HG02571 (cell line): ENCODE data around the gene PCDH9.

Experiments
- ATAC-seq: cut with Tn5 transposase; IDR thresholded peaks from one replicate; pipeline ENCODE4 v1.9.1; 2021; ENCODE audit warnings: mild to moderate bottlenecking, moderate library complexity; ENCODE audit not compliant: unreplicated experiment

The PCDH9 gene

DNA sequence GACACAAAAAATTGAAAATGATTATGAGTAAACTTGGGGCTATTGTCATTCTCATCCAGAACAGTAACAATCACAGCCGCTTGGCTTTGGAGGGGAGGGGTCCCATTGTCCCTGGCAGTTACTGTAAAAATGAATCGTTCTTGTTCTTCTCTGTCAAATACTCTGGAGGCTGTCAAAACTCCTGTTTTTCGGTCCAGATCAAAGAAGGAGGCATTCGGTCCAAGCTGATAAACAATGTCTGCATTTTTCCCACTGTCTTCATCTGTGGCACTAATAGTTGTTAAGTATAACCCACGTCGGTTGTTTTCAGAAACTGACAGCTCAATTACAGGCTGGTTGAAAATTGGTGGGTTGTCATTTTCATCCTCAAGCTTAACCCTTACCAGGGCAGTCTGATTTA is 3.4 kb downstream of the PCDH9 start:
- no peak for ATAC-seq

DNA sequence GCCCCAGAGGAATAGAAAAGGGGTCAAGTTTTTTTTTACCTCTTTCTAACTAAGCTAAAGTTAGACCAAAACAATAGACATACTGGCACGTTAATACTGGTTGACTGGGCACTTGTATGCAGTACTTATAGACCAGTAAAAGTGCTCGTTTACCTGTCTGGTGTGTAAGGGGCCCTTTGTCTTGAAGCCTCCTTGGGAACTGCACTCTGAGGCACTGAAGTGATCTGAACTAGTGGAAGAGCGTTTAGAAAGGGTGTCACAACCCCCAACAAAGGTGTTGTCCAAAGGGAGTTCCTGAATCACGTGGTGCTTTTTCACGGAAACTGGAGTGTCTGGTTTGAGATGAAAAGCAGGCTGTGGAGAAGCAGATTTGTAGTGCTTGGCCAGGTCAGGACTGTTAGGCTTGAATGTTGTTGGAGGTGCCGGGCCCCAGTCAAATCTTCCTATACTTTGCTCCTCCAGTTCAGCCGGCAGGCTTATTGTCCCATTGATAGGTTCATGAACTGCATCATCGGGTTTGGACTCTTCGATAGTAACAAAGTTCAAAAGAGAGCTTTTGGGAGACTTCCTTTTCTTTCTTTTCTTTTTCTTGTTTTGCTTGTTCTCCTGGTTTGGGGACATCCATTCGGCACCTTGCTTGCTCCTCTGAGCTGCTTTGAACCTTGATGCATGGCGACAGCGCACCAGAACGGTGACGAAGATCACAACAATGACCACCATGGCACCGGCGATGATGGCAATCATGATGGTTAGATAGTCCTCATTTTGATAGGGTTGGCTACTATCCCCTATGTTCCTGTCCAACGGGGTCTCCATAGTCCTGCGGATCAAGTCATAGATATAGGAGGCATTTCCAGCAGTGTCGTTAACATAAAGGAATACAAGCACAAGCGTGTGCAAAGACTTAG is 4.6 kb downstream of the PCDH9 start:
- no peak for ATAC-seq

DNA sequence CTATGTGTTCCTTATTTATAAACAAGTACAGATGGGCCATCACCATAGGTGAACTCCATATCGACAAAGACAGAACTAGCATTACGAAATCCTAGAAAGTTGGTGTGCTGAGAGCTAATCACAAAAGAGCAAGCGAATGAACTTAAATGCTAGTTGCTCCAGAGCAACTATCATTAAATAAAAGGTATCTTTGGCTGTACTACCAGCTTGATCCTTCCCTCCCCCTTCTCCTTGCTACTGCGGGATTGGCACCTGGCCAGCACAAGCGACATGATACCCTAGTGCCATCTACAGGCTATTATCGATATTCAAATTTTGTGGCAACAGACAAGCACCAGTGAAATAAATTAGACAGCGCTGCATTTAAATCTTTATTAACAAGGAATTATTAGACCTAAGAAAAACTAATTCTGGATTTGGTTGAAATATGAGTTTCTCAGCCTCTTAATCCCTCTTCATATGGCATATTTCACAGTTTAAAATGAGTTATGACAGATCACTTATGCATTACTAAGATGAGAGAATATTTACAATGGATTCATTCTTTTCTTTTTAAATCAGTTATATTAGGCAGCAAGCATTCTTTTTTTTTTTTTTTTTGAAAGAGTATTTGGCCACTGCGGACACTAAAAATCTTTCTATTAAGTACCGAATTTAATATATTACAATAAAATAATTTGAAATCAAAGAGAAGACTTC is 5.8 kb downstream of the PCDH9 start:
- ATAC-seq = no peak

DNA sequence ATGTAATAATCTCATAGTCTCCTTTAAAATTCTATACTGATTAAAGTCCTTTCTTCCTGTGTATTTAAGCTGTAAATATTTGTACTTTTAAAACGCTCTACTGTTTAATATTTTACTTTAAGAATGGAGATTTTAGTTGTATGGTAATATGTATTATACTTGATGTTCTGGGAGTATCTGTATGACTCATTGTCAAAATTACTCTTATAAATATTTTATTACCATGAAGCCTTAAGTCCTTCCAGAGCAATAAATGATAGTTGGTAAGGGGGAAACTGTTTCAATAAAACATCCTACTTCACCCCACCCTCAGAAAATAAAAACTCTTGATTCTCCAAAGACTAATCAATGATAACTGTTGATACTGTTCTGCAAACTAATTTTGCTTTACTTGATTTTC is 6.4 kb downstream of the PCDH9 start:
- ATAC-seq = no peak

DNA sequence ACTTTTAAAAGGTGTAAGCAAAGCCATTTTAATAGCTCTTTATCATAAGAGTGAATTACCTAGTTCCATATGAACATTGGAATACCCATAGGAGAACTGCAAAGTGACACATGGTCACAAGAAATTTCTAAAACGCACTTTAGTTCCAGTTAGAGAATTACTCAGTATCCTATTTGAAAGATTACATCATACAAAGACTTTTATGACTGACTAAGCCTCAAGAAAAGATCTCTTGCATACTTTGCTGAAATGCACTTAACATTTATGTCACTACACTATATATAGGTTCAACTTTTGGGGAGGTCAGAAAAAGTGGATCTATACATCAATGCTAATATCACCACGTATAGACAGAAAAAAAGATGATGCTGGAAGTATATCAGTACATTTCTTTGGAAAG is 7.1 kb downstream of the PCDH9 start:
- no peak for ATAC-seq

DNA sequence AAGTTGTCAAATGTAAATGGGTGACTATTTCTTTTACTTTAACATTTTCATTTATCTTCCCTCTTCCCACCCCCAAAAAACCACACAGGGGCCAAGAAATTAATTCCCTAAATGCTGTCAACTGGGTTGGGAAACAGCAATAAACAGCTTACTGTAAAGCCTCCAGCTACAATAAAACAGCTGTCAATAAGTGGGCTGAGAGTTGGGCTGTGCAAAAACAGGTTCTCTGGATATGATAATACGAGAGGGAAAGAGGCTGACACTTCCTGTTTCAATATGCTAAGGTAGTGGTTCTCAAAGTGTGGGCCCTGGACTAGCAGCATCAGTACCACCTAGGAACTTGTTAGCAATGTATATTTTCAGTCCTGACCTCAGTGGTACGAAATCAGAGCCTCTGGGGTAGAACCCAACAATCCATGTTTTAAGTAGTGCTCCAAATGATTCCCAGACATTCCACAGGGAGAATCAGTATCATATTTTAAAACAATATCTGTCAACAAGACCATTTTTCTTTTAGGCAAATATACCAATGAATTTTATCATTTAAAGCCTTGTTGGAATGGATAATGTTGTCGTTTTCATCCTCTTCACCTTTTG is 8.4 kb downstream of the PCDH9 start:
- no peak for ATAC-seq

DNA sequence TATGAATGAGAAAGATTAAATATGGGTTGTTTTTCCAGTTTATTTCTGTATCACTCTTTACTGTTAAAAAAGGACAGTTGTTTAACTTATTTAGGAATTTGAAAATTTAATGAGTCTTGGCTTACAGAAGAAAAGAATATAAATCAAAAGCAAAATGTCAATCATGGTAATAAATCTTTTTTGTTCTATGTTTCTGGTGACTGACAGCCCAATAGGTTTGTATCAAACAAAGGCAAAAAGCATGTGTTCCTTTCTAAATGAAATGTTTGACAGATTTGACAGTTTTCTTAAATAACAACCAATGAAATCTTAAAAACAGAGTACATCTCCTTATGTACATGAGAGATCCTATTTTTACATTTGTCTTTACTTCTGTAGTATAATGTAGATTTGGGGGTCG is 11.0 kb downstream of the PCDH9 start:
- no peak for ATAC-seq

DNA sequence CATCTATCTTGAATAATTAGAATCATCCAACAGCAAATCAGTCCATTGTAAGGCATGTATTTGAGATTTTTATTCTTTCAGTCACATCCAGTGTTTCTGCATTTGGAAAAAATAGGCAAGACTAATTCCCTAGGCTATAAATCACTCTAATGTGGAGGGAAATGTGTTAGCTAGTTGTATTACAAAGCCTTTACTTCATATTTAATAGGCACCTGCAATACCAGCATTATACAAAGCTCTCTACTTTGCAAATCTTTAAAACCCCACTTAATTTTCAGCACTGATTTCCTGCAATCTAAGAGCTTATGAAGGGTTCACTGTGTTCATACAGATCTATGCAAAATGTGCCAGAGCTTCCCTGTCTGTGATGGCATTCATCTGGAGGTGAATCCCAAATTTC is 12.3 kb downstream of the PCDH9 start:
- no peak for ATAC-seq

DNA sequence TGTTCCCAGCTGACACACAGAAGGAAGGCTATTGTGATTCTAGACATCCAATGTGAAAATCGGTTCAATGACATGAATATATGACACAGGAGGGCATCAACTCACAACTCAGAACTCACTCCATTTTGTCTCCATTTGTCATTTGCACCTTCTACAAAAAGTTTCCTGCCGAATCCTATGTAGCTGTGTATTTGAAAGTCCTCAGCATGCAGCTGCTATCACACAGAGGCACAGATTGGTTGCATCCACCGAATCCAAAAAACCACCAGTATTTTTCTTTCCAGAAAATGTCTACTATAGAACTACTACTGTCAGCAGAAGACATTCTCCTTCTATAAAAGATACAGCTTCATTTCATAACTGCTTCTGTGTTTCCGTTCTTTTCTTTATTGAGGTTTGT is 13.3 kb downstream of the PCDH9 start:
- ATAC-seq = no peak

DNA sequence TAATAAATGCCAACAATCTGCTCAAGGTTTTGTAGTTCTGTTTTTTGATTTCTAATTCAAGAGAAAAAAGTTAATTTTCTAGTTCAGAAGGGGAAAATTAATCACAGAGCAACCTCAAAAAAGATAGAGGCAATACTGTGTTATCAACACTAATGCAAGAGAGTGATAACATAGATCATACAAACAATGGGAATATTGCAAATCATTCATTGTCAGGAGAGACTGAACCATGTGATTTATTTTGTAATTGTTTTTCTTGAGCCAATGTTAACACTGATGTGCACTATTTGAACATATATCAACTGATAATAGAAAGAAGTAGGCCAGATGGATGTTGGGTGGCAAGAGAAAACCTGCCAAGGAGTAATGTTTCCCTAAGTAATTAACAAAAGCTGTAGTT is 19.9 kb downstream of the PCDH9 start:
- ATAC-seq = no peak

DNA sequence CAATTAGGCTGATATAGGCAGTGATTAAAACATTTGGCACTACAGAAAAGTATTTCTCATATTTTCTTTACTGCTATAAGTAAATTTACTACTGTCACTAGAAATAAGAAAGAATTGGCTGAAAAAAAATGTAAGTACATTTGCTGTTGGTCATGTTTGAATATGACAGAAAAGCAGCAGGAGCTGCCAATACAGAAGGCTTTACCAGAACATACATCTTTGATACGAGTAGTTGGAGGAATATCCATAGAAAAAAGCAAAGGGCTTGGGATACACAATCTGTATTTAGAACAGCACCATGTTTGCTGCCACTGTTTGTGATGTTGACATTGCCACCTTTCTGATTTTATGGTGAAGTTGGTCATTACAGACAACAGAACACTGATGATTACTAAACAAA is 21.6 kb downstream of the PCDH9 start:
- no peak for ATAC-seq

DNA sequence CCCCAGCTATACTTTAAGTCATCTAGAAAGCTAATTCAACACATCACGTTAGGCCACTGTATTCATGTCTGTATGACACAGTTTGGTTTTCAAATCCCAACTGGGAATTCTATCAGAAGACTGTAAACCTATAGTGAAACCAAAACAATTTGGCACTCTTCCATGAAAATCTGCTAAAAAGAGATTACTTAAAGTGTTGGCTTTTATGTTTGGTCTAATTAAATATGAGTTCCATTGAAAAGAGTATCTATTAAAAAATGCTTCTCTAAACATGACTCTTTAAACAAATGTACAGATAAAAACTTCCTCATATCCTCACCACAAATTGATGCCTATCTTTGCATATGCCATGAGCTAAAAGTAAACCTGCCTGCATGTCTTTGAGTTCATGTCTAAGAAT is 25.4 kb downstream of the PCDH9 start:
- no peak for ATAC-seq

DNA sequence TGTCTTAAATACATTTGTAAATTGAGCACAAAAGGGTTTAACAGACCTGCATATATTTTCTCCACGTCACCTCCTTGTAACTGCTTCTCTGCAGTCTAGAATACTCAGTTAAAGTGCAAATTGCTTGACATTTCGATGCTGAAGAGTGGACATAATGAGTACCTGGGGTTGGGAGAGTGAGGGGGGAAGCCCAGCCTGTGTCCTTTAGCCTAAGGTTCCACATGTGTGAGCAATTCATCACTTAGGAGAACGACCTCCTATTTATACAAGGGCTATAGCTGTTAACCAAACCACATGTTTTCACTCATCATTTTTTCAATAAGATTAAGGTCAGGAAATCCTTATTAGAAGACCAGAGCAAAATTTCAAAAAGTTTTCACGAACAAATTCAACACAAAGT is 29.5 kb downstream of the PCDH9 start:
- ATAC-seq = no peak

DNA sequence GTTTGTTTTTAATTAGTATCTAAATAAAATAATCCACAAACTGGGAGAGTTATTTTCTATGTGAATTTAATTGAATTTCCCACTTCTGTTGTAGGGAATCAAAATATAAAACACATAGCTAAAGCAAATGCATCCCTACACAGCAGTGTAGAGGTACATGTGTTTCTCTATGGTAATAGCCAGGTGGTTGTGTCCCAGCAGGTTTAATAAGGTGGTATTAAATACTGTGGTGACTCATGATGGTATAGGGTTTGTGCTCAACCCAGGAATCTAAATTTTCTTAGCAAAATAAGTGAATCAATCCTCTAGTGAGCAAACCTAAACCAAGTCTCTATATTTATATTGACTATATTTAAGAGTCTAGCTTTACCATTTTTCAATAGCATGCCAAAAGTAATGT is 30.0 kb downstream of the PCDH9 start:
- ATAC-seq = no peak

DNA sequence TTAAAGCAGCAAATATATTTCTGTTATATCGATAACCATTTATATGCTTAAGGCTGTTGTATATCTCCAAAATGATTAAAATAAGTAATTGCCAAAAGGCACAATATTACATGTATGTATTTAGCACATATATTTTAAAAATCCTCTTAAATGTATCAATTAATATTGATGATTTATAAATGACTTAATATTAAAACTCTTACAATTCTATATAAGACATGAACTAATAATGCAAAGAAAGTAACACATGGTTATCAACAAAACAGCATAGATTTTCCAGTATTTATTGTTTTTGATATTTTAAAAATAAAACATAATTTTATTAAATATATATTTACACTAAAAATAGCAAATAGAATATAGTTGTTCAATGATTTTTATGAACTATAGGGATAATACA is 32.4 kb downstream of the PCDH9 start:
- ATAC-seq = no peak

DNA sequence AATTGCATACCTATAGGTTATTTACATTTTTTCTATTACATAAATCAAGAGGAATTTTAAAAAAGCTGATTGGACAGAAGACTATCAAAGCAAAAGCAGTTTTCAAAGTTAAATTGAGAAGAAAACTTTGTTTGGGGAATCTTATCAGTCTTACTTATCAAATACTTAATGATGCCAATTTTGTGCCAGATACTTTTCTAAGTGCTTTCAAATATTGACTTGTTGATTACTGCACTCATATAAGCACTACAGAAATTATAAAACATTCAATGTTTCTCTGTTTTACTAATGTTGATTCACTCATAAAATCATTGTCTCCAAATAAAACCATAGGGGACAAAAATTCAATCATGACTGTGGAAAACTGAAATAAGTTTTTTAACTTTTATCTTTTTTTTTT is 36.2 kb downstream of the PCDH9 start:
- no peak for ATAC-seq

DNA sequence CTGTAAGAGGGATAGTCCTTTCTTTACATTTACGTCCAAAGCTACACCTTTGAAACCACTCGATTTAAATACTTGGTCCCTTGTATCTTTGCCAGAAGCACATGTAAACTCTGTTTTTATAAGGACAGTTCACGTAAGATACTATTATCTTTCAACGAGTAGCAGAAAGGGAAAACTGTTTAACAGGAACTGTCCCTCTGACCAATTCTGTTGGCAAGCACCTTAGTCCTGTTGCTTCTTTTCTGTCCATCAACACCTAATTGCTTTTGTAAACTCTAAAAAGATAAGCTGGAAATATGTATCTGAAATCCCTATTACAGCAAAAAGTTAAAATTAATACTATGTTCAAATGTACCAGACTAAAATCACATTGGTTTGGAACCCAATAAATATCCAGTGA is 37.4 kb downstream of the PCDH9 start:
- ATAC-seq = no peak

DNA sequence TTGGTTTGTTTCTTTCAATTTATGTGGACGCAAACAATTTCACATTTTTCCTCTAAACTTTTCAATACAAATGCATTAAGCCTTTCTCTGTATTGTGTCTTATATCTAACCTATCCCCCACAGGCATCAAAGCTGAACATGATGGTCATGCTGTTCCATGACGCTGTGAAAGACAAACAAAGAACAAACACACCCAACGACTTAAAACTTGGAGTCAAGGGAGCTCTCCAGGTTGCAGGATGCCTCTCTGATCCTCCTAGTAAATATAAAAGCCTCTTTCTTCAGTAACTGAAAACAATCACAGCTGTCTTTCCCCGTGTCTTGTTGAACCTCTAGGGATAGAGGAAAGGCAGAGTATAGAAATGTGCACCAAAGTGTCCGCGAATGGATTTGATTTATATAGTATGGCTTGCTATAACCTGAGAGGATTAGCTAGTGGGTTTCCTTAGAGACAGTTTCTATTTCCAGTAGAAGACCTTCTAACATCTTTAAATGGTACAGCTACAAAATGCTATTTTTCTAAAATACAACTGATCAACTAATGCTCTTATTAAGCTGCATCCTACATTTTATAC is 43.1 kb downstream of the PCDH9 start:
- ATAC-seq = no peak

DNA sequence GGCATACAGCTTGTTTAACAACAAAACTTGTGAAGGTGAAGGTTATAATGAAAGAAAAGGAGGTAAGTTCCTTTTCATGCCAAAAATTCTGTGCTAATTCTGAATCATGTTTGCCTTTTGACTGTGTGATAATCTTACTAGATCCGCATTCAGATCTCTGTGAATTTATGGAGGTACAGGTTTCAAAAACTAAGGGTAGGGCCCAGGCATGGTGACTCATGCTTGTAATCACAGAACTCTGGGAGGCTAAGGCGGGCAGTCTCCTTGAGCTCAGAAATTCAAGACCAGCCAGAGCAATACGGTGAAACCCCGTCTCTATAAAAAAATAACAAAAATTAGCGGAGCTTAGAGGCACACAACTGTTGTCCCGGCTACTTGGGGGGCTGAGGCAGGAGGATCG is 45.9 kb downstream of the PCDH9 start:
- ATAC-seq = no peak

DNA sequence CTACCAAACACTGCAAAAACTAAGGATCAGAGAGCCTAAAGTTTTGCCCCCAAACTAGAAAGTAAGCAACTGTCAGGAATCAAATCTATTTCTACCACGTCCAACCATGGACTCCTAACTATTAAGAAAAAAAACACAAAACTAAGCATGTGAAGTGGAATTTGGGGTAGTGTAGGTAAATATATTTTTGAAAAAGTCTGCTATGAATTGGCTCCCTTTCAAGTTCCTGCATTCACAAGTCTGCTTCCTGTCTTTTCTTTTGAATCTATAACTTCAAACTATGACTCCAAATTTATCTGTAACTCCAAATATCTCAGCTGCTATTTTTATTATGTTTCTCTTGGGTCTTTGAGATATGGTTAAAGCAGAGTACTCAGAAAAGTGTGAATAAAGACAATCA is 47.0 kb downstream of the PCDH9 start:
- no peak for ATAC-seq

DNA sequence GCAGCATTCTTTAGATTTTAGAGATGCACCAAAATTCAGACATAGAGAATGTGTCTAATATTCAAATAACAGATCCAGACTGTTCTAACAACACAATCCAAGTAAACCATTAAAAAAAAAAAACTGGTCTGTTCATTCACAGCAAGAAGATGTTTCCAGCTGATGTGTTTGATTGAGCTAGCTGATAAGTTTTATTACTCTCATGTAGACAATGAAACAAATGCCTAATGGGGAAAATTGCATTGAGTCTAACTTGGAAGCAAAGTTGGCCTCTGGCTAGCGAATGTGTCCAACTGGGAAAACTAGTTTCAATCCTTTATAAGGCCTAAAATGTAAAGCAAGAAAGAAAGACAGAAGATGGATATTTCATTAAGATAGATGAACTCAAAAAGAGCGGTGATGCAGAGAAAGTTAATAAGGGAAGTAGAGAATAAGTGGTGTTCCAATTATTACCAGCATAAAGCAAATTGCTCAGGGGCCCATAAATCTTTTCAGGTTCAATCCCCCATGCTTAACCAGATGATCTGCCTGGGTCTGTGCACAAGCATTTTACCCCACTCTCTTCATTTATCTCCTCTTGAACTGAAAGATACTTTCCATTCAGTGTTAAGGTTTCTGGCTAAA is 54.2 kb downstream of the PCDH9 start:
- no peak for ATAC-seq
